Stimulated activated effector memory CD8-positive, alpha-beta T cell treated with anti-CD3 and anti-CD28 coated beads, Interleukin-12 subunit alpha, Interleukin-12 subunit beta, amount 100 ng/mL, for 72 hours (primary cell): ENCODE measurements around the gene KRI1.
"Not testable (repeated sequence)": the region's sequence is repeated elsewhere in the genome, so short reads cannot be mapped to it uniquely, and the experiment has no call there.

Experiments
- ATAC-seq: fragments of 150-1000 bp; cut with Tn5 transposase; 2 replicates; pipeline ENCODE4 v1.10.0; 2021
- DNase-seq, 2 donors: peaks; one replicate each; pipeline ENCODE4 v3.0.0; 2021 to 2022; ENCODE audit warnings: low spot score in 2 of 2
- H3K27ac Mint-ChIP-seq: one replicate; pipeline ENCODE4 v1.8.0; 2022; ENCODE audit warnings: mild to moderate bottlenecking, mixed read lengths
- H3K36me3 Mint-ChIP-seq: one replicate; pipeline ENCODE4 v1.8.0; 2022; ENCODE audit warnings: mild to moderate bottlenecking, mixed read lengths
- H3K4me1 Mint-ChIP-seq: one replicate; pipeline ENCODE4 v1.8.0; 2022; ENCODE audit warnings: mixed read lengths
- H3K4me3 Mint-ChIP-seq: one replicate; pipeline ENCODE4 v1.8.0; 2022; ENCODE audit warnings: mild to moderate bottlenecking, mixed read lengths
- H3K9me3 Mint-ChIP-seq: one replicate; pipeline ENCODE4 v1.8.0; 2022; ENCODE audit warnings: mixed read lengths

The KRI1 gene

GRCh38 chr19:10586396-10586795 lies 20.6 kb upstream of the KRI1 start:
- Mint-ChIP-seq H3K4me1 (peaks cover 26% of the 10 kb centered on the region), H3K27ac (no peak overlapping the region), H3K9me3 (no peaks in the 10 kb centered on the region), H3K36me3 (peaks cover 6% of the 10 kb centered on the region), H3K4me3 (no peak overlapping the region)
- no peak for DNase-seq
- ATAC-seq, result no peak

GRCh38 chr19:10583036-10583776 lies 17.4 kb upstream of the KRI1 start:
- ATAC-seq (no peak), DNase-seq (no peak)
- H3K4me3 Mint-ChIP-seq, result no peak overlapping the region
- no peak overlapping the region for H3K27ac Mint-ChIP-seq
- peaks cover 6% of the 10 kb centered on the region for H3K36me3 Mint-ChIP-seq
- peaks cover 34% of the 10 kb centered on the region for H3K4me1 Mint-ChIP-seq
- no peaks in the 10 kb centered on the region for H3K9me3 Mint-ChIP-seq

GRCh38 chr19:10582091-10582490 lies 16.3 kb upstream of the KRI1 start:
- no peak for ATAC-seq
- Mint-ChIP-seq H3K9me3 (no peaks in the 10 kb centered on the region), H3K4me1 (peaks cover 25% of the 10 kb centered on the region), H3K27ac (no peak overlapping the region), H3K4me3 (no peak overlapping the region), H3K36me3 (peaks cover 6% of the 10 kb centered on the region)
- DNase-seq, result no peak

GRCh38 chr19:10580979-10581631 lies 15.3 kb upstream of the KRI1 start:
- no peaks in the 10 kb centered on the region for H3K9me3 Mint-ChIP-seq

GRCh38 chr19:10577951-10578350 lies 12.1 kb upstream of the KRI1 start:
- DNase-seq (no peak), ATAC-seq (no peak)
- H3K9me3 Mint-ChIP-seq, result no peaks in the 10 kb centered on the region
- H3K4me3 Mint-ChIP-seq, result no peak overlapping the region
- no peaks in the 10 kb centered on the region for H3K36me3 Mint-ChIP-seq
- H3K27ac Mint-ChIP-seq, result no peak overlapping the region
- H3K4me1 Mint-ChIP-seq, result peaks cover 8% of the 10 kb centered on the region

More at GRCh38 chr19:10580979-10581631, 15.3 kb upstream of the KRI1 start:
- Mint-ChIP-seq H3K27ac (no peak overlapping the region), H3K4me1 (peaks cover 25% of the 10 kb centered on the region), H3K36me3 (peaks cover 6% of the 10 kb centered on the region), H3K4me3 (no peak overlapping the region)
- DNase-seq (peak; percentile 86 to 94), ATAC-seq (peak; percentile 89)

GRCh38 chr19:10575011-10575716 lies 9.4 kb upstream of the KRI1 start:
- ATAC-seq, result no peak
- DNase-seq, result no peak
- H3K9me3 Mint-ChIP-seq, result no peaks in the 10 kb centered on the region
- H3K4me3 Mint-ChIP-seq, result no peak overlapping the region
- no peak overlapping the region for H3K27ac Mint-ChIP-seq
- H3K4me1 Mint-ChIP-seq, result peaks cover 12% of the 10 kb centered on the region
- peaks cover 6% of the 10 kb centered on the region for H3K36me3 Mint-ChIP-seq

- ATAC-seq (no peak), DNase-seq (peak in 1 of 2 donors; percentile 46)
- Mint-ChIP-seq H3K4me3 (no peak overlapping the region), H3K36me3 (peaks cover 7% of the 10 kb centered on the region), H3K9me3 (no peaks in the 10 kb centered on the region), H3K27ac (no peak overlapping the region), H3K4me1 (peaks cover 14% of the 10 kb centered on the region)
These were observed 8.7 kb upstream of the KRI1 start for GRCh38 chr19:10574462-10574861.

GRCh38 chr19:10573793-10574192 lies 8.0 kb upstream of the KRI1 start:
- H3K27ac Mint-ChIP-seq, H3K9me3 Mint-ChIP-seq, DNase-seq, ATAC-seq, H3K4me3 Mint-ChIP-seq: not testable (repeated sequence)
- Mint-ChIP-seq H3K4me1 (peaks cover 21% of the 10 kb centered on the region), H3K36me3 (peaks cover 14% of the 10 kb centered on the region)

GRCh38 chr19:10568826-10569651 lies 3.2 kb upstream of the KRI1 start, which contains the start of gene CDKN2D:
CDKN2D (minus strand) TSS chr19:10568979; CDS start chr19:10568653, 326 bp downstream.
- H3K9me3 Mint-ChIP-seq, result no peaks in the 10 kb centered on the region
- DNase-seq (peak; percentile 98 to 100), ATAC-seq (peak; percentile 85)
- H3K36me3 Mint-ChIP-seq, result peaks cover 55% of the 10 kb centered on the region
- peak within 1 kb of the TSS; percentile 98 for H3K4me3 Mint-ChIP-seq
- H3K27ac Mint-ChIP-seq, result peak within 1 kb of the TSS; percentile 98
- peaks cover 62% of the 10 kb centered on the region for H3K4me1 Mint-ChIP-seq

GRCh38 chr19:10568062-10568825 lies 2.4 kb upstream of the KRI1 start:
- peak overlapping the region; percentile 93 for H3K27ac Mint-ChIP-seq
- peaks cover 63% of the 10 kb centered on the region for H3K36me3 Mint-ChIP-seq
- no peak for DNase-seq
- ATAC-seq, result peak; percentile 34
- H3K9me3 Mint-ChIP-seq, result no peaks in the 10 kb centered on the region
- peak overlapping the region; percentile 98 for H3K4me3 Mint-ChIP-seq
- H3K4me1 Mint-ChIP-seq, result peaks cover 62% of the 10 kb centered on the region

GRCh38 chr19:10567656-10568055 lies 1.8 kb upstream of the KRI1 start:
- Mint-ChIP-seq H3K4me3 (peak overlapping the region; percentile 98), H3K9me3 (no peaks in the 10 kb centered on the region), H3K4me1 (peaks cover 64% of the 10 kb centered on the region), H3K27ac (peak overlapping the region; percentile 93), H3K36me3 (peaks cover 68% of the 10 kb centered on the region)
- ATAC-seq, result no peak
- peak in 1 of 2 donors; percentile 58 for DNase-seq

GRCh38 chr19:10566658-10567410 lies 1.0 kb upstream of the KRI1 start:
- peak; percentile 42 to 87 for DNase-seq
- Mint-ChIP-seq H3K36me3 (peaks cover 70% of the 10 kb centered on the region), H3K27ac (peak overlapping the region; percentile 93), H3K4me3 (peak overlapping the region; percentile 98), H3K4me1 (peaks cover 62% of the 10 kb centered on the region), H3K9me3 (no peaks in the 10 kb centered on the region)
- ATAC-seq, result peak; percentile 46

GRCh38 chr19:10566408-10566657 lies 523 bp upstream of the KRI1 start:
- Mint-ChIP-seq H3K36me3 (peaks cover 75% of the 10 kb centered on the region), H3K27ac (peak overlapping the region; percentile 93), H3K9me3 (no peaks in the 10 kb centered on the region), H3K4me3 (peak overlapping the region; percentile 98), H3K4me1 (peaks cover 67% of the 10 kb centered on the region)
- no peak for DNase-seq
- no peak for ATAC-seq

GRCh38 chr19:10565028-10565566 lies 713 bp downstream of the KRI1 start:
- Mint-ChIP-seq H3K27ac (peak overlapping the region; percentile 93), H3K4me1 (peaks cover 64% of the 10 kb centered on the region), H3K9me3 (no peaks in the 10 kb centered on the region), H3K4me3 (peak overlapping the region; percentile 98), H3K36me3 (peaks cover 88% of the 10 kb centered on the region)
- no peak for ATAC-seq
- no peak for DNase-seq
